Measurements from ENCODE around the gene TMEM185A.
"Not testable (repeated sequence)": the region's sequence is repeated elsewhere in the genome, so short reads cannot be mapped to it uniquely, and the experiment has no call there.

Gene TMEM185A

GRCh38 chrX:149628280-149628679 lies 3.3 kb downstream of the TMEM185A start:
- H3K4me3 ChIP-seq (ENCODE audit: low read depth, low read length), result no peak overlapping the region
- TF ChIP-seq CTCF (IDR thresholded peaks at IDR 0.05; ENCODE audit: insufficient read depth, low read length, missing control alignments), result no peak
- ChIA-PET CTCF (no interaction called here), POLR2A (no interaction called here)
- no peak for DNase-seq (ENCODE audit: low read depth, low spot score)

GRCh38 chrX:149626829-149627228 lies 4.8 kb downstream of the TMEM185A start:
- DNase-seq (ENCODE audit: low read depth, low spot score); POLR2A ChIA-PET; CTCF ChIA-PET; H3K4me3 ChIP-seq (ENCODE audit: low read depth, low read length): not testable (repeated sequence)

GRCh38 chrX:149619662-149620061 lies 11.9 kb downstream of the TMEM185A start:
- POLR2A ChIA-PET; DNase-seq (ENCODE audit: low read depth, low spot score); H3K4me3 ChIP-seq (ENCODE audit: low read depth, low read length); CTCF ChIA-PET: not testable (repeated sequence)

GRCh38 chrX:149618871-149619270 lies 12.7 kb downstream of the TMEM185A start:
- H3K4me3 ChIP-seq (ENCODE audit: low read depth, low read length), result no peak overlapping the region
- TF ChIP-seq CTCF (IDR thresholded peaks at IDR 0.05; ENCODE audit: insufficient read depth, low read length, missing control alignments), result no peak
- ChIA-PET POLR2A (no interaction called here), CTCF (no interaction called here)
- DNase-seq (ENCODE audit: low read depth, low spot score), result no peak

GRCh38 chrX:149611623-149612175 lies 19.9 kb downstream of the TMEM185A start:
- DNase-seq (ENCODE audit: low read depth, low spot score), result no peak
- no peak for TF ChIP-seq CTCF (IDR thresholded peaks at IDR 0.05; ENCODE audit: insufficient read depth, low read length, missing control alignments)
- CTCF ChIA-PET, result no interaction called here
- no peak overlapping the region for H3K4me3 ChIP-seq (ENCODE audit: low read depth, low read length)
- POLR2A ChIA-PET, result no interaction called here

GRCh38 chrX:149610511-149610910 lies 21.1 kb downstream of the TMEM185A start:
- TF ChIP-seq CTCF (IDR thresholded peaks at IDR 0.05; ENCODE audit: insufficient read depth, low read length, missing control alignments), result no peak
- DNase-seq (ENCODE audit: low read depth, low spot score), result no peak
- ChIA-PET CTCF (no interaction called here), POLR2A (no interaction called here)
- no peak overlapping the region for H3K4me3 ChIP-seq (ENCODE audit: low read depth, low read length)

GRCh38 chrX:149607699-149608098 lies 23.9 kb downstream of the TMEM185A start:
- POLR2A ChIA-PET, result no interaction called here

GRCh38 chrX:149605248-149605885 lies 26.2 kb downstream of the TMEM185A start:
- CTCF ChIA-PET; DNase-seq (ENCODE audit: low read depth, low spot score); H3K4me3 ChIP-seq (ENCODE audit: low read depth, low read length); POLR2A ChIA-PET: not testable (repeated sequence)

More at GRCh38 chrX:149607699-149608098, 23.9 kb downstream of the TMEM185A start:
- no peak for TF ChIP-seq CTCF (IDR thresholded peaks at IDR 0.05; ENCODE audit: insufficient read depth, low read length, missing control alignments)
- CTCF ChIA-PET, result no interaction called here
- no peak for DNase-seq (ENCODE audit: low read depth, low spot score)
- no peak overlapping the region for H3K4me3 ChIP-seq (ENCODE audit: low read depth, low read length)

GRCh38 chrX:149598603-149599002 lies 33.0 kb downstream of the TMEM185A start:
- POLR2A ChIA-PET, result not testable (repeated sequence)

GRCh38 chrX:149595943-149596342 lies 35.6 kb downstream of the TMEM185A start:
- CTCF ChIA-PET; H3K4me3 ChIP-seq (ENCODE audit: low read depth, low read length); DNase-seq (ENCODE audit: low read depth, low spot score): not testable (repeated sequence)

More at GRCh38 chrX:149598603-149599002, 33.0 kb downstream of the TMEM185A start:
- DNase-seq (ENCODE audit: low read depth, low spot score); CTCF ChIA-PET; H3K4me3 ChIP-seq (ENCODE audit: low read depth, low read length): not testable (repeated sequence)

GRCh38 chrX:149595214-149595613 lies 36.4 kb downstream of the TMEM185A start, which contains the start of gene HSFX2:
Gene HSFX2 (minus strand): TSS chrX:149595314. CDS start chrX:149594700, 614 bp downstream.
- CTCF ChIA-PET; DNase-seq (ENCODE audit: low read depth, low spot score); POLR2A ChIA-PET; H3K4me3 ChIP-seq (ENCODE audit: low read depth, low read length): not testable (repeated sequence)

More at GRCh38 chrX:149595943-149596342, 35.6 kb downstream of the TMEM185A start:
- POLR2A ChIA-PET, result not testable (repeated sequence)
